ENCODE results near the gene CDK2. TPM values are rescaled to one million over a fixed set of nuclear protein-coding genes. Genes with fewer than 3 reads are reported as not detected.
A peak's percentile ranks its signal among the peaks of the same experiment; 100 is the strongest.
"Not testable (repeated sequence)": the region's sequence is repeated elsewhere in the genome, so short reads cannot be mapped to it uniquely, and the experiment has no call there.

The CDK2 gene
- total RNA-seq, 1 donor from 2014 or later: 43.0 TPM

DNA sequence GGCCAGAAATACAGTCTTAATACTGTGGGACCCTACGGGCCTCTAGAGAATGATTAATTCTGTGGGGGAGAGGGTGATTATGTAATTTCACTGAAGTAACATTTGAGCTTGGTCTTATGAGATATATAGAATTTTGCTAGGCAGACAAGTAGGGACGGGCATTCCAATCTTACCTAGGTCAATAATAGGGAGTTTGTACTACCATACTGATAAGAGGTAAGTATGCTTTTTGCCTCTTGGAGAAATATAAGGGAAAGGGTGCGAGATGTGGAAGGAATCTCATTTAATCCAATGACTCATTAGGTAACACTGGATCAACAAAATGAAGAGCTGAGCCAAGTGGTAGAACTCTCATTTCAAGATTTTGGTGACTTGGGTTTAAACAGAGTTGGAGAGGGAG is 12.4 kb downstream of the CDK2 start:
- Mint-ChIP-seq H3K27me3 (ENCODE audit: unreplicated experiment) (peaks cover 4% of the 10 kb centered on the region), H3K4me3 (ENCODE audit: unreplicated experiment) (peak overlapping the region; percentile 44), H3K9me3 (ENCODE audit: unreplicated experiment) (no peaks in the 10 kb centered on the region), H3K36me3 (ENCODE audit: low read depth, unreplicated experiment) (peaks cover 31% of the 10 kb centered on the region), H3K27ac (ENCODE audit: unreplicated experiment) (no peak overlapping the region), H3K4me1 (ENCODE audit: unreplicated experiment) (peaks cover 21% of the 10 kb centered on the region)
- TF ChIP-seq, protein P1, sequence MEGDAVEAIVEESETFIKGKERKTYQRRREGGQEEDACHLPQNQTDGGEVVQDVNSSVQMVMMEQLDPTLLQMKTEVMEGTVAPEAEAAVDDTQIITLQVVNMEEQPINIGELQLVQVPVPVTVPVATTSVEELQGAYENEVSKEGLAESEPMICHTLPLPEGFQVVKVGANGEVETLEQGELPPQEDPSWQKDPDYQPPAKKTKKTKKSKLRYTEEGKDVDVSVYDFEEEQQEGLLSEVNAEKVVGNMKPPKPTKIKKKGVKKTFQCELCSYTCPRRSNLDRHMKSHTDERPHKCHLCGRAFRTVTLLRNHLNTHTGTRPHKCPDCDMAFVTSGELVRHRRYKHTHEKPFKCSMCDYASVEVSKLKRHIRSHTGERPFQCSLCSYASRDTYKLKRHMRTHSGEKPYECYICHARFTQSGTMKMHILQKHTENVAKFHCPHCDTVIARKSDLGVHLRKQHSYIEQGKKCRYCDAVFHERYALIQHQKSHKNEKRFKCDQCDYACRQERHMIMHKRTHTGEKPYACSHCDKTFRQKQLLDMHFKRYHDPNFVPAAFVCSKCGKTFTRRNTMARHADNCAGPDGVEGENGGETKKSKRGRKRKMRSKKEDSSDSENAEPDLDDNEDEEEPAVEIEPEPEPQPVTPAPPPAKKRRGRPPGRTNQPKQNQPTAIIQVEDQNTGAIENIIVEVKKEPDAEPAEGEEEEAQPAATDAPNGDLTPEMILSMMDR (IDR thresholded peaks at IDR 0.05; ENCODE audit: unreplicated experiment): no peak
- DNase-seq (ENCODE audit: low spot score): no peak

DNA sequence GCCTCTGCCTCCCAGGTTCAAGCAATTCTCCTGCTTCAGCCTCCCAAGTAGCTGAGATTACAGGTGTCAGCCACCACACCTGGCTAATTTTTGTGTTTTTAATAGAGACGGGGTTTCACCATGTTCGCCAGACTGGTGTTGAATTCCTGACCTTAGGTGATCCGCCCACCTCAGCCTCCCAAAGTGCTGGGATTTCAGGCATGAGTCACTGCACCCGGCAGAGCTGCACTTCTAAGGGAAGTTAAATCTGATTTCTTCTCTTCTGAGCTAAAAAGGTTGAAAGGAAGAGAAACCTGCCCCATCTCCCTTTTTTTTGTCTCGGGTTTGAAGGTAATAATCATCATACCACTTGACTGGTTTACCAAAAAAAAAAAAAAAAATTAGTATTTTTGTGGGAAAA is 15.3 kb downstream of the CDK2 start:
- not testable (repeated sequence) for H3K27ac Mint-ChIP-seq (ENCODE audit: unreplicated experiment); H3K27me3 Mint-ChIP-seq (ENCODE audit: unreplicated experiment); H3K9me3 Mint-ChIP-seq (ENCODE audit: unreplicated experiment); DNase-seq (ENCODE audit: low spot score); H3K4me3 Mint-ChIP-seq (ENCODE audit: unreplicated experiment)
- peaks cover 19% of the 10 kb centered on the region for H3K4me1 Mint-ChIP-seq (ENCODE audit: unreplicated experiment)
- H3K36me3 Mint-ChIP-seq (ENCODE audit: low read depth, unreplicated experiment): peaks cover 35% of the 10 kb centered on the region

DNA sequence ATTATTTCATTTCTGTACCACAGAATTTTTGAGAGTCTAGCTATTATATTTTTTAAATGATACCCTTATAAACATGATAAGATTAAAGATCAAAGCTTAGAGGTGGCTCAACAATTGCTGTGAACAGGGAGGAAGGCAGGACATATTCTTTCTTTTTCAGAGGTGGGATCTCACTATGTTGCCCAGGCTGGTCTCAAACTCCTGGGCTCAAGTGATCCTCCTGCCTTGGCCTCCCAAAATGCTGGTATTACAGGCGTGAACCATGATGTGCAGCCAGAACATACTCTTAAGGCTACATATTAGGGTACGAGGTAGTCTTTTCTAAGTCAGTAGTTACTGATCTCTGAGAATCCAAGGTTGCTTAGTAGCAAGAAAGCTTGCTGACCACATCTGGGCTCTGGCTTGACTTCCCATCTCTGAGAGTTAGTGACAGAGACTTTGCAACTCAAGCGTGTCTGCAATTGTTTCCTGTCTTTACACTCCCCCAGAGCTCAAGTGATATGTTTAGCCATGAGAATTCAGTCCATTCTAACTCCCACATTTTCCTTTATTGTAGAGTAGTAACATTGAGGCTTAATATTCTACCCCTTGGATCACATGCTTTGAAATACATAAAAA is 15.8 kb downstream of the CDK2 start:
- TF ChIP-seq, protein P1 (IDR thresholded peaks at IDR 0.05; ENCODE audit: unreplicated experiment): no peak
- no peak overlapping the region for H3K27ac Mint-ChIP-seq (ENCODE audit: unreplicated experiment)
- H3K4me1 Mint-ChIP-seq (ENCODE audit: unreplicated experiment): peaks cover 19% of the 10 kb centered on the region
- H3K4me3 Mint-ChIP-seq (ENCODE audit: unreplicated experiment): no peak overlapping the region
- H3K27me3 Mint-ChIP-seq (ENCODE audit: unreplicated experiment): no peaks in the 10 kb centered on the region
- DNase-seq (ENCODE audit: low spot score): no peak
- H3K9me3 Mint-ChIP-seq (ENCODE audit: unreplicated experiment): no peaks in the 10 kb centered on the region
- H3K36me3 Mint-ChIP-seq (ENCODE audit: low read depth, unreplicated experiment): peaks cover 34% of the 10 kb centered on the region

DNA sequence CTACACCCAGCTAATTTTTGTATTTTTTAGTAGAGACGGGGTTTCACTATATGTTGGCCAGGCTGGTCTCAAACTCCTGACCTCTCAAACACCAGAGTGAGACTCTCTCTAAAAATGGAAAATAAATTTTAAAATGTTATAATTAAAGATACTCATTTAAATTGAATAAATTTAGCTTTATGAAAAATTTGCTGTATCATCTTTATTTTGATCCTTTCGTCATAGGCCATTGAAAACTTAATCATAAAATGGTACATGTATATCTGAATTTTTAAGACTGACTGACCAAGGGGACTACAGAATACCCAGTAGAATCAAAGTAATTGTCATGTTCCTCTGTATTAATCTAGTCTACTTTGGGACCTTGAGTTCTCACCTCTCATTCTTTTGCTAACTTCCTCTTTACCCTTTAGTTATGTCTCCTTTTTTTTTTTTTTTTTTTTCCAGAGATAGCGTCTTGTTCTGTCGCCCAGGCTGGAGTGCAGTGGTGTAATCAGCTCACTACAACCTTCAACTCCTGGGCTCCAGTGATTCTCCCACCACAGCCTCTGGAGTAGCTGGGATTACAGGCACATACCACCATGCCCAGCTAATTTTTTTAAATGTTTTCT is 16.7 kb downstream of the CDK2 start:
- peaks cover 35% of the 10 kb centered on the region for H3K36me3 Mint-ChIP-seq (ENCODE audit: low read depth, unreplicated experiment)

DNA sequence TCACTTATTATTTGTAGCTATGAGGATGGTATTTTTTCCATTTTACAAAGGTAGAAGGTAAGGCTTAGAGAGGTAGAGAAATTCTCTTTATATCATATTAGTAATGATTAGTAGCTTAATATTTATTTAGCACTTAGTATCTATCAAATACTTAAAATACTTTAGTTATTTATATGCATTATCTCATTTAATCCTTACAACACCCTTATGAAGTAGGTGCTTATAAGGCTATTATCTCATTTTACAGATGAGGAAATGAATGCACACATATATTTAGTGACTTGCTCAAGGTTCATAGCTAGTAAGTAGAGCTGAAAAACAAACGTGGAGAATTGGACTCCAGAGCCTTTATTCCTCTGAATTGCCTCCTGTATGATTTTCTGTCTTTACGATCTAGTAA is 18.2 kb downstream of the CDK2 start:
- TF ChIP-seq, protein P1 (IDR thresholded peaks at IDR 0.05; ENCODE audit: unreplicated experiment): no peak
- Mint-ChIP-seq H3K27ac (ENCODE audit: unreplicated experiment) (no peak overlapping the region), H3K4me1 (ENCODE audit: unreplicated experiment) (peaks cover 6% of the 10 kb centered on the region), H3K27me3 (ENCODE audit: unreplicated experiment) (no peaks in the 10 kb centered on the region), H3K9me3 (ENCODE audit: unreplicated experiment) (no peaks in the 10 kb centered on the region), H3K36me3 (ENCODE audit: low read depth, unreplicated experiment) (peaks cover 43% of the 10 kb centered on the region), H3K4me3 (ENCODE audit: unreplicated experiment) (no peak overlapping the region)
- DNase-seq (ENCODE audit: low spot score): no peak

More for the DNA sequence above, 16.7 kb downstream of the CDK2 start:
- no peak for DNase-seq (ENCODE audit: low spot score)
- H3K4me1 Mint-ChIP-seq (ENCODE audit: unreplicated experiment): peaks cover 14% of the 10 kb centered on the region
- H3K27ac Mint-ChIP-seq (ENCODE audit: unreplicated experiment): no peak overlapping the region
- H3K4me3 Mint-ChIP-seq (ENCODE audit: unreplicated experiment): no peak overlapping the region
- no peaks in the 10 kb centered on the region for H3K27me3 Mint-ChIP-seq (ENCODE audit: unreplicated experiment)
- TF ChIP-seq, protein P1 (IDR thresholded peaks at IDR 0.05; ENCODE audit: unreplicated experiment): no peak
- no peaks in the 10 kb centered on the region for H3K9me3 Mint-ChIP-seq (ENCODE audit: unreplicated experiment)
